Measurements from ENCODE around the gene PHLDA3.

Gene PHLDA3

DNA sequence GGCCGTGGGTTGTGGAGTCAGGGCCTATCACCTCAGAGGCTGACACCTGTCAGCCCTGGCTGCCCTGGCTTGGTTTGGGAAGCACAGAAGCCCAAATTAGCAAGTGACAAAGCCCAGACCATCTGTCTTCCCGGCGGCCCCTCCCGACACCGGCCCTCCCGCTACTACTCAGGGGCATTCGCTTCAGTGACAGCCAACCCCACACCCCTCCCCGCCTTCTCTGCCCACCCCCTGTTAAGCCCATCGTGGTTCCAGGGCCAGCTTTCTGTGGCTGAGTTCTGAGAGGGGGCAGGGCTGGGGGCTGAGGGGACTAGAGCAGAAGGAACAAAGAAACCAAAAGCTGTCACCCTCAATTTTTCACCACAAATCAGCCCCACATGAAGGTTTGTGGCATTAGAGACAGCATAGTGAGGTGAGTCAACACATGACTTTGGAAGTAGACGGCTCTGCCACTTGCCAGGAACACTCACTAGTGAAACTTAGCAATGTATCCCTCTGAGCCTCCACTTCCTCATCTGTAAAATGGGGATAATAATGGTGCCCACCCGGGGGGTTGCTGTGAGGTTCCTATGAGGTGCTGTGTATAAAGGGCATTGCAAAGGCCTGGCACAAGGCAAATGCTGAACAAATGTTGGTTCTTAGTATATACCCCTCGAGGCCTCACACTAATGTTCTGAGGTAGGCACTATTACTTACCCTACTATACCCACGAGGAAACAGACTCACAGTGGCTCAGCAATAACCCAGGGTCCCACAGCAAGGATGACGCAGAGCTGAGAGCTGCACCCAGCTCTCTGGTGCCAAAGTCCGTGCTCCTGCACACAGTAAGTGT is 42.3 kb downstream of the PHLDA3 start:
- DNase-seq: no peak

GRCh38 chr1:201424146-201424545 is 44.8 kb downstream of the PHLDA3 start:
- DNase-seq: no peak

- DNase-seq: no peak
Observed at GRCh38 chr1:201423655-201424054, 45.3 kb downstream of the PHLDA3 start.

DNA sequence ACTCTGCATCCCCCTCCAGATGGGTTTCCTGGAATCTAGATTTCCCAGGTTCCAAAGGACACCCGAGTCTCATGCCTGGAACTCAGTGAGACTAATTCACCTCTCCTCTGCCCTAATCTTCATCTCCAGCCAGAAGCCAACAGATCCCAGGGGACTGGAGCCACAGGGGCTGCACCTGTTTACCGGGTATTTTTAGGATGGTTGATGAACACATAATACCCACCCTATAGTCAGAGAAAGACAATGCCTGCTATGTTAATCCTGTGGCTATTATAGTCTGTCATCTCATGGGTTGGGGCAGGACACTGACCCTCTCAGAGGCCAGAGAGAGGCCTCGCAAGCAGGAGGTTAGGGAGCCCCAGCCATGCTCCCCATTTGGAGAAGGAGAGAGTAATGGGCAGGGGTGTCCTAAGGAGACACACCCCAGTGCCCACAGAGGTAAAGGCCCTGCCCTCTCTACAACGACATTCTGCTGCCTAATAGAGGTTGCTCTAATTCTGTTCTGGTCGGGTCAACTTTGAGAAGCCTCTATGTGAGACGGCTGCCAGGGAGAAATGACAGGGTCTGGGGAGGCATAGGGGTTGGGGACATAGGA is 46.5 kb downstream of the PHLDA3 start:
- DNase-seq: no peak

DNA sequence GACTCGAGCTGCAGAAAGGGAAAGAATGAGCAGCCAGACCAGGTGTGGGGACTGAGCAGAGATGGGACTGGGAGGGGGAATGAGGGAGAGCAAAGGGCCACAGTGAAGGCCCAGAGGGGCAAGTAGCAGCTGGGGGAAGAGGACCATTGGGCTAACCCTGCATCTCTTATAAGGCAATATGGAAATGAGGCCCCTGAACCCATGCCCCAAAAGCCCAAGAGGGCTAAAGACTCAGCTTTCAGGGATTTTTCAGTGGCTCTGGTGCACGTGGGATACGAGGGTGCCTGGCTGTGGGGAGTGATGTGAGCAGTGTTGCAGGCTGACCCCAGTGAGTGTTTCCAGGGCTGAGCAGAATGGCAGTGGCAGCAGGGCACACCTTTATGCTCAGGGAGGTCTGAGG is 47.0 kb downstream of the PHLDA3 start:
- no peak for DNase-seq

DNA sequence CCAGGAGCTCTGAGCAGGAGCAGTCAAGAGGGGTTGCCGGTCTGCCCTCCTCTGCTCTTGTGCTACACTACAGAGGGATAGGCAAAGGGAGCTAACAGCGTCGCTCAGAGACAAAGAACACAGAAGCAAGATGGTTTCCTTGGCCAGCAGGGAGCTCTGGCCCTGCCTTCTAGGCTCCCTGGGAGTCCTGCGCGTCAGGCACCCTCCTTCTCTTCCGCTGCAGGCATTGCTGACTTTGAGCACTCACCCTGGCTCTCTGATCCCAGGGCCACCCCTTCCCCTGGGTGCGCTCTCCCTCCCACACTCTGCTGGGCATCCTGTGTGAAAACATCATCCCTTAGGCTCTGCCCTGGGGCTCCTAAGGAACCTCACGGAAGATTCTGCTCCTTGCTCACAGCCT is 47.9 kb downstream of the PHLDA3 start:
- no peak for DNase-seq

DNA sequence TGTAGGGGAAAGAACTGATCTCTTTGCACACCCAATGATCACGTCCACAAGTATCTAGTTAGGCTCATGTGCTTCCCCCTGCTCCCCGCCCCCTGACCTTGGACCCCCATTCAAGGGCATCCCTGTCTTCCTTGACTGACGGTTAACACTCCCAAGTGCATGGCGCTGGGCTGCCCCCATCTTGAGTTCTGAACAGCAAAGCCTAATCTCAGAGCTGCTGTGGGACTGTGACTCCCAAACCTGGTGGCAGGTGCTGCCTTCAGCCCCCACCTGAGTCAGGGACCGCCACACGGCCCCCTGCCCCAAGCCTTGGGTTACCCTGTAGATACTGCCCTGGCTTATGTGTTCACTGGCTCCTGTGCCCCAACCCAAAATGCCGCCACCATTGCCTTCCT is 48.4 kb downstream of the PHLDA3 start:
- no peak for DNase-seq

- no peak for DNase-seq
Observed at GRCh38 chr1:201419746-201420607, 49.0 kb downstream of the PHLDA3 start.

DNA sequence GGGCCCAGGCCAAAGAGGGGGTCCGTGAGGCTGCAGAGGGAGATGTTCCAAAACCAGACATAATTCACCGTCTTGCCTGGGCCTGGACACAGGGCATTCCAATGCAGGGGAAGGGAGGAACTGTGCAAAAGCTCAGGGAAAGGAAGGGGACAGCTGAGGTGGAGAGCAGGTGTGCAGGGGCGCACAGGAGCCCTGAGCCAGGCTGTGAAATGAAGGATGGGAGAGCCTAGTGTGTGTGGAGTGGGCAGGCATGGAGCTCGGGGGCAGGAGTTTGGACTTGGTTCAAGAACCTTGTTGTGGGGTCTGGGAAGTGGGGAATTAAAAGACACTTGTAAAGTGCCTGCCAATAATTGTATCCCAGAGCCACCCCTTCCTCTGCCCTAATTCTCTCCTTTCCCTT is 49.7 kb downstream of the PHLDA3 start:
- DNase-seq: no peak

DNA sequence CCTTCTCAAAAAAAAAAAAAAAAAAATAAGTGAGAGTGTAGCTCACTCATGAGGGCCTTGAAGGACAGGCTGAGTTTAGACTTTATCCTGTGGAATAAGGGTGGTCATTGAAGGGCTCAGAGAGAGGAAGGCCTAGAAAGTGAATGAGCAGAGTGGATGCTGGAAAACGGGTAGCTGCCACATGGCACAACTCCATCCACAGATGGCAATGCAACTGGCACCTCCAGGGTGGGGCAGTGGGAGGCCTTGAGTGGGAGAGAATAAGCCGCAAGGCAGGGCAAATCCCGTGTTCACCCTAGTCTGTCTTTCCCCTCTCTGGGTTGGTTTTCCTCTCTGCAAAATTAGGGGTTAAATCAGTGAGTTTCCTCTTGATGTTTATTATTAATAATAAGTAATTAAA is 50.5 kb downstream of the PHLDA3 start:
- no peak for DNase-seq

All from NCI-H774 (cell line).